Panc1 (cell line): Measurements from ENCODE around the gene FAM107B. TPM values are rescaled to one million over a fixed set of nuclear protein-coding genes. Genes with fewer than 3 reads are reported as not detected.

Experiments used
- ATAC-seq: fragments of 200-7000 bp; cut with Tn5 transposase; 2 replicates; pipeline ENCODE4 v1.9.1; 2020; ENCODE audit warnings: mild to moderate bottlenecking, moderate library complexity
- BruUV-seq: library from RNA; stranded (reverse); fragments of 400-500 nt; replicated peaks from 2 replicates; lab custom pipeline; 2021; lab: Mats Ljungman, UMichigan
- CTCF ChIA-PET: fragments of 300-600 bp; sonication (Branson Sonifier 250); formaldehyde crosslinking; loops from one replicate; lab custom pipeline; 2022; ENCODE audit warnings: antibody characterized with exemption; lab: Charles Lee
- POLR2A ChIA-PET: fragments of 300-600 bp; sonication (Branson Sonifier 250); formaldehyde crosslinking; loops from one replicate; lab custom pipeline; 2022; ENCODE audit warnings: antibody characterized with exemption; lab: Charles Lee
- DNase-seq: peaks from one replicate; pipeline ENCODE4 v3.0.0-alpha.2; 2010; ENCODE audit warnings: low read depth, low spot score
- H3K27ac ChIP-seq: 2 replicates; pipeline ENCODE4 v1.5.1; 2011; ENCODE audit warnings: mild to moderate bottlenecking, low read length, inconsistent platforms
- H3K27me3 ChIP-seq: fragments of 200-500 bp; sonication (Bioruptor generic); 2 replicates; pipeline ENCODE4 v1.6.0; 2014; ENCODE audit warnings: low read length, inconsistent platforms; ENCODE audit not compliant: control insufficient read depth, insufficient read depth
- H3K36me3 ChIP-seq: fragments of 200-500 bp; sonication (Bioruptor generic); 2 replicates; pipeline ENCODE4 v1.5.1; 2014; ENCODE audit warnings: inconsistent platforms, mild to moderate bottlenecking, low read length, moderate library complexity; ENCODE audit not compliant: control insufficient read depth, insufficient read depth
- H3K4me1 ChIP-seq: 2 replicates; pipeline ENCODE4 v1.5.1; 2011; ENCODE audit warnings: inconsistent platforms, mild to moderate bottlenecking, low read length, moderate library complexity; ENCODE audit not compliant: control insufficient read depth, insufficient read depth
- H3K4me3 ChIP-seq, 2 experiments: 2 replicates each; pipeline ENCODE4 v1.5.1; 2011 to 2012; ENCODE audit warnings: low read depth in 2 of 2, low read length in 2 of 2, mild to moderate bottlenecking in 2 of 2, inconsistent platforms in 1 of 2, moderate library complexity in 1 of 2
- H3K9me3 ChIP-seq: fragments of 200-500 bp; sonication (Bioruptor generic); 2 replicates; pipeline ENCODE4 v1.5.1; 2014; ENCODE audit warnings: low read depth, mild to moderate bottlenecking, inconsistent platforms, low read length, moderate library complexity; ENCODE audit not compliant: control insufficient read depth, insufficient read depth
- POLR2AphosphoS5 ChIP-seq: IDR thresholded peaks from 2 replicates; pipeline ENCODE4 v1.6.1; 2012; ENCODE audit warnings: mild to moderate bottlenecking, low read depth, low read length, moderate library complexity
- SIN3A ChIP-seq: IDR thresholded peaks from 2 replicates; pipeline ENCODE4 v1.6.1; 2012; ENCODE audit warnings: low read depth, mild to moderate bottlenecking, low read length, moderate library complexity, borderline replicate concordance; ENCODE audit not compliant: insufficient read depth
- TCF7L2 ChIP-seq: IDR thresholded peaks from 2 replicates; pipeline ENCODE4 v1.6.1; 2011; ENCODE audit warnings: mild to moderate bottlenecking, low read depth, low read length, inconsistent platforms
- in situ Hi-C: cut with HindIII; loops from 2 replicates; pipeline ENCODE4 v1.10.0; 2016; ENCODE audit warnings: low sequenced_read_pairs, low pct_unique_long_range_greater_than_20kb
- intact Hi-C: fragments of 100-400 bp; cut with micrococcal nuclease; formaldehyde crosslinking; loops from one replicate; pipeline ENCODE4 v1.10.0; 2022; ENCODE audit not compliant: unreplicated experiment
- total RNA-seq: library from RNA; stranded (reverse); gene quantifications from one replicate; pipeline ENCODE4 v1.2.1, GENCODE V29; 2021; ENCODE audit not compliant: unreplicated experiment
- TF ChIP-seq, protein P1 (sequence below): fragments of 450-650 bp; IDR thresholded peaks from 2 replicates; pipeline ENCODE4 v1.5.1; 2017; ENCODE audit warnings: mild to moderate bottlenecking
- TF ChIP-seq, protein P2 (sequence below), 2 experiments: IDR thresholded peaks; 2 replicates each; pipeline ENCODE4 v1.6.1; 2011 to 2012; ENCODE audit warnings: low read depth in 2 of 2, control low read depth in 1 of 2, low read length in 1 of 2, mild to moderate bottlenecking in 1 of 2, moderate library complexity in 1 of 2; ENCODE audit not compliant: insufficient read depth in 1 of 2

FAM107B gene
- total RNA-seq, 1 experiment from 2014 or later, result 13.4 TPM

DNA sequence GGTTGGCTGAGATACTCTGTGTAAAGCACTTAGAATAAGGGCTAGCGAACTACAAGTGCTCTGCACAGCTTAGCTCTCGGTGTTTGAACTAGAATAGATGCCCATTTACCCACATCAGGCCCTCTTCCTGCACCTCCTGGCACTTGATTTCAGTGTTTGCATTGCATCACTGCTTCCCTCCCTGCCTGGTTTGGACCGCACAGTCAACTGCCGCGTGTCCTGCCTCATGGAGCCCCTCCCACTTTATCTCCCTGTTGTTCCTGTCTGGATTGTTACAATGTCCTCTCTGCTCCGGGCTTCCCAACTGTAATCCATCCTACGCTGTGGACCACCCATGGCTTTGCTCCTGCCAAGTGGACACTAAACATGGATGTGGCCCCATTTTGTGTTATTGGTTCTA is 2.3 kb downstream of the FAM107B start:
- Histone ChIP-seq H3K36me3 (no peaks in the 10 kb centered on the region), H3K4me3 (no peak overlapping the region), H3K9me3 (no peaks in the 10 kb centered on the region), H3K4me1 (no peaks in the 10 kb centered on the region), H3K27me3 (no peaks in the 10 kb centered on the region), H3K27ac (no peak overlapping the region)
- ATAC-seq, result no peak
- in situ Hi-C loops (no loop called here), intact Hi-C loops (no loop called here)
- ChIA-PET POLR2A (no interaction called here), CTCF (no interaction called here)
- DNase-seq, result no peak
- TF ChIP-seq SIN3A, result no peak
- no peak for TF ChIP-seq TCF7L2
- TF ChIP-seq, protein P1, sequence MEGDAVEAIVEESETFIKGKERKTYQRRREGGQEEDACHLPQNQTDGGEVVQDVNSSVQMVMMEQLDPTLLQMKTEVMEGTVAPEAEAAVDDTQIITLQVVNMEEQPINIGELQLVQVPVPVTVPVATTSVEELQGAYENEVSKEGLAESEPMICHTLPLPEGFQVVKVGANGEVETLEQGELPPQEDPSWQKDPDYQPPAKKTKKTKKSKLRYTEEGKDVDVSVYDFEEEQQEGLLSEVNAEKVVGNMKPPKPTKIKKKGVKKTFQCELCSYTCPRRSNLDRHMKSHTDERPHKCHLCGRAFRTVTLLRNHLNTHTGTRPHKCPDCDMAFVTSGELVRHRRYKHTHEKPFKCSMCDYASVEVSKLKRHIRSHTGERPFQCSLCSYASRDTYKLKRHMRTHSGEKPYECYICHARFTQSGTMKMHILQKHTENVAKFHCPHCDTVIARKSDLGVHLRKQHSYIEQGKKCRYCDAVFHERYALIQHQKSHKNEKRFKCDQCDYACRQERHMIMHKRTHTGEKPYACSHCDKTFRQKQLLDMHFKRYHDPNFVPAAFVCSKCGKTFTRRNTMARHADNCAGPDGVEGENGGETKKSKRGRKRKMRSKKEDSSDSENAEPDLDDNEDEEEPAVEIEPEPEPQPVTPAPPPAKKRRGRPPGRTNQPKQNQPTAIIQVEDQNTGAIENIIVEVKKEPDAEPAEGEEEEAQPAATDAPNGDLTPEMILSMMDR, result no peak
- TF ChIP-seq, protein P2, sequence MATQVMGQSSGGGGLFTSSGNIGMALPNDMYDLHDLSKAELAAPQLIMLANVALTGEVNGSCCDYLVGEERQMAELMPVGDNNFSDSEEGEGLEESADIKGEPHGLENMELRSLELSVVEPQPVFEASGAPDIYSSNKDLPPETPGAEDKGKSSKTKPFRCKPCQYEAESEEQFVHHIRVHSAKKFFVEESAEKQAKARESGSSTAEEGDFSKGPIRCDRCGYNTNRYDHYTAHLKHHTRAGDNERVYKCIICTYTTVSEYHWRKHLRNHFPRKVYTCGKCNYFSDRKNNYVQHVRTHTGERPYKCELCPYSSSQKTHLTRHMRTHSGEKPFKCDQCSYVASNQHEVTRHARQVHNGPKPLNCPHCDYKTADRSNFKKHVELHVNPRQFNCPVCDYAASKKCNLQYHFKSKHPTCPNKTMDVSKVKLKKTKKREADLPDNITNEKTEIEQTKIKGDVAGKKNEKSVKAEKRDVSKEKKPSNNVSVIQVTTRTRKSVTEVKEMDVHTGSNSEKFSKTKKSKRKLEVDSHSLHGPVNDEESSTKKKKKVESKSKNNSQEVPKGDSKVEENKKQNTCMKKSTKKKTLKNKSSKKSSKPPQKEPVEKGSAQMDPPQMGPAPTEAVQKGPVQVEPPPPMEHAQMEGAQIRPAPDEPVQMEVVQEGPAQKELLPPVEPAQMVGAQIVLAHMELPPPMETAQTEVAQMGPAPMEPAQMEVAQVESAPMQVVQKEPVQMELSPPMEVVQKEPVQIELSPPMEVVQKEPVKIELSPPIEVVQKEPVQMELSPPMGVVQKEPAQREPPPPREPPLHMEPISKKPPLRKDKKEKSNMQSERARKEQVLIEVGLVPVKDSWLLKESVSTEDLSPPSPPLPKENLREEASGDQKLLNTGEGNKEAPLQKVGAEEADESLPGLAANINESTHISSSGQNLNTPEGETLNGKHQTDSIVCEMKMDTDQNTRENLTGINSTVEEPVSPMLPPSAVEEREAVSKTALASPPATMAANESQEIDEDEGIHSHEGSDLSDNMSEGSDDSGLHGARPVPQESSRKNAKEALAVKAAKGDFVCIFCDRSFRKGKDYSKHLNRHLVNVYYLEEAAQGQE (IDR thresholded peaks at IDR 0.05; ENCODE audit: insufficient read depth in 1 of 2, low read depth in 2 of 2, low read length in 1 of 2), result no peak
- TF ChIP-seq POLR2AphosphoS5, result no peak
- no TSS peak for BruUV-seq

DNA sequence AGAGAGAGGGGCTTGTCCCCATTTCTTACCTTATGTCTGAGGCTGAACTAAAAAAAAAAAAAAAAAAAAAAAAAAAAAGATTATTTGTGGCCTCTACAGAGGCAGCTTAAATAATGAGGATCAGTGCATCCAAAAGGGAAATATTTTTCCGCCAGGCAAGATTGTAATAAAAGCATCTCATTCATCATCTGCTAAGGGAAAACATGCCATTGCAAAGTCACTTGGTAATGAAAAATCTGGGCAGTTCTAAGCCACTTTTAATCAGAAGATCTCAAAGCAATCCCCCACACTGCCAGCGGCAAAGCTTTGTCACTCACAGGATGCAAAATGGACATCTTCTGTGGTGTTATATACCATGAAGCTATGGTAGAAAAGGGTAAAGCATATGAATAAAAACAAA is 3.8 kb downstream of the FAM107B start:
- intact Hi-C loops (no loop called here), in situ Hi-C loops (no loop called here)
- ATAC-seq, result no peak
- no peak for DNase-seq
- no TSS peak for BruUV-seq
- no peak overlapping the region for H3K4me3 ChIP-seq
- no peak overlapping the region for H3K27ac ChIP-seq
- no peaks in the 10 kb centered on the region for H3K36me3 ChIP-seq
- ChIA-PET CTCF (no interaction called here), POLR2A (no interaction called here)
- TF ChIP-seq, protein P1, result no peak
- TF ChIP-seq SIN3A (no peak), TCF7L2 (no peak), POLR2AphosphoS5 (no peak)
- TF ChIP-seq, protein P2 (IDR thresholded peaks at IDR 0.05; ENCODE audit: insufficient read depth in 1 of 2, low read depth in 2 of 2, low read length in 1 of 2), result no peak
- H3K4me1 ChIP-seq, result no peaks in the 10 kb centered on the region
- no peaks in the 10 kb centered on the region for H3K9me3 ChIP-seq
- H3K27me3 ChIP-seq, result no peaks in the 10 kb centered on the region
